ENCODE measurements around the gene SEC14L6. TPM values are rescaled to one million over a fixed set of nuclear protein-coding genes. Genes with fewer than 3 reads are reported as not detected.
"Not testable (repeated sequence)": the region's sequence is repeated elsewhere in the genome, so short reads cannot be mapped to it uniquely, and the experiment has no call there.

Gene SEC14L6
- total RNA-seq, 1 donor from 2014 or later: 0.16 TPM

DNA sequence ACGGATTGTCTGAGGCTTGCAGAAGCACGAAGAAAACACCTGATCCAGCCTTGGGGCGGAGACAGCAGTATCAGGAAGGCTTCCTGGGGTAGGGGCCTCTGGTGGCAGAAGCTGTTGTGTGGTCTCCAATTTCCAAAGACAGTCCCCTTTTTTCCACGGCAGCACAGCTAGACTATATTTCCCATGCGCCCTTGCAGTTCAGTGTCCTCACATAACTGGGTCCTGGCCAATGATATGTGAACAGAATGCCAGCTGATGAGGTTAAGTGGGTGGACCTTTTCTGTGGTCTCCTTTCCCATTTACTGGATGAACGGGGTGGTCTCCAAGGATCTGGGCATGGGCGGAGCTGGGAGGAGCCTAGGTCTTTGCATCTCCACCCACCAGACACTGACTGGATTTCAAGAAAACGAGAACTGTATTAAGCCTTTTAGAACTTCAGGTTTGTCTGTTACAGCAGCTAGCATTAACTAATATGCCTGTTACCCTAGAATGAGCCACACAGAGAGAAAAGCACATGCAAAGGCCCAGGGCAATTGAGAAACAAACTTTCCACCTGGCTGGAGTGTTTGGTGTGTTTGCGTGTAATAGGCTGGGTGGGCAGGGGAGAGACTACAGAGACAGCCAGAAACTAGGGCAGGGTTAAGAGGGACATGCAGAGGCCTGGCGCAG lies 21.7 kb upstream of the SEC14L6 start:
- Mint-ChIP-seq H3K36me3 (ENCODE audit: low read depth, unreplicated experiment) (peaks cover 2% of the 10 kb centered on the region), H3K27me3 (ENCODE audit: low read depth, unreplicated experiment) (peaks cover 36% of the 10 kb centered on the region), H3K27ac (ENCODE audit: unreplicated experiment) (no peak overlapping the region), H3K9me3 (ENCODE audit: unreplicated experiment) (no peaks in the 10 kb centered on the region), H3K4me3 (ENCODE audit: unreplicated experiment) (no peak overlapping the region), H3K4me1 (ENCODE audit: low read depth, unreplicated experiment) (peaks cover 2% of the 10 kb centered on the region)
- Histone ChIP-seq H3K4me2 (ENCODE audit: low read length) (no peak overlapping the region), H4K20me1 (ENCODE audit: insufficient read depth, low read length) (peaks cover 2% of the 10 kb centered on the region), H2AFZ (ENCODE audit: low read depth, low read length) (no peak overlapping the region), H3K27me3 (ENCODE audit: insufficient read depth, low read length) (peaks cover 11% of the 10 kb centered on the region), H3K4me1 (ENCODE audit: insufficient read depth, low read length) (no peaks in the 10 kb centered on the region), H3K27ac (ENCODE audit: low read depth, low read length) (no peak overlapping the region), H3K9ac (ENCODE audit: low read length) (no peak overlapping the region), H3K4me3 (ENCODE audit: insufficient read depth, low read depth, low read length) (no peak overlapping the region), H3K36me3 (ENCODE audit: insufficient read depth, low read length) (no peaks in the 10 kb centered on the region), H3K9me3 (ENCODE audit: insufficient read depth, low read depth, low read length) (no peaks in the 10 kb centered on the region), H3K79me2 (ENCODE audit: insufficient read depth, low read length) (no peaks in the 10 kb centered on the region)
- DNase-seq (ENCODE audit: low read depth) (no peak), FAIRE-seq (no peak)
- TF ChIP-seq, protein P1, sequence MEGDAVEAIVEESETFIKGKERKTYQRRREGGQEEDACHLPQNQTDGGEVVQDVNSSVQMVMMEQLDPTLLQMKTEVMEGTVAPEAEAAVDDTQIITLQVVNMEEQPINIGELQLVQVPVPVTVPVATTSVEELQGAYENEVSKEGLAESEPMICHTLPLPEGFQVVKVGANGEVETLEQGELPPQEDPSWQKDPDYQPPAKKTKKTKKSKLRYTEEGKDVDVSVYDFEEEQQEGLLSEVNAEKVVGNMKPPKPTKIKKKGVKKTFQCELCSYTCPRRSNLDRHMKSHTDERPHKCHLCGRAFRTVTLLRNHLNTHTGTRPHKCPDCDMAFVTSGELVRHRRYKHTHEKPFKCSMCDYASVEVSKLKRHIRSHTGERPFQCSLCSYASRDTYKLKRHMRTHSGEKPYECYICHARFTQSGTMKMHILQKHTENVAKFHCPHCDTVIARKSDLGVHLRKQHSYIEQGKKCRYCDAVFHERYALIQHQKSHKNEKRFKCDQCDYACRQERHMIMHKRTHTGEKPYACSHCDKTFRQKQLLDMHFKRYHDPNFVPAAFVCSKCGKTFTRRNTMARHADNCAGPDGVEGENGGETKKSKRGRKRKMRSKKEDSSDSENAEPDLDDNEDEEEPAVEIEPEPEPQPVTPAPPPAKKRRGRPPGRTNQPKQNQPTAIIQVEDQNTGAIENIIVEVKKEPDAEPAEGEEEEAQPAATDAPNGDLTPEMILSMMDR (IDR thresholded peaks at IDR 0.05; ENCODE audit: insufficient read depth, low read depth, low read length): no peak
- no peak for TF ChIP-seq EZH2 (IDR thresholded peaks at IDR 0.05; ENCODE audit: insufficient read depth, low read length)

DNA sequence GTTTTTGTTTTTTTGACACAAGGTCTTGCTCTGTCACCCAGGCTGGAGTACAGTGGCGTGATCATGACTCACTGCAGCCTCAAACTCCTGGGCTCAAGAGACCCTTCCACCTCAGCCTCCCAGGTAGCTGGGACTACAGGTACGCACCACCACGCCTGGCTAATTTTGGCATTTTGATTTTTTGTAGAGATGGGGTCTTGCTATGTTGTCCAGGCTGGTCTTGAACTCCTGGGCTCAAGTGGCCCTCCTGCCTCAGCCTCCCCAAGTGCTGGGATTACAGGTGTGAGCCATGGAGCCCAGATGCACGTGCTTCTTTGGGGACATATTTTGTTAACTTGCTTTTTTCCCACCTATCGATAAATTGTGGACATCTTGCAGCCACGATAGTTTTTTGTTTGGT lies 20.7 kb upstream of the SEC14L6 start:
- Mint-ChIP-seq H3K27me3 (ENCODE audit: low read depth, unreplicated experiment) (peaks cover 36% of the 10 kb centered on the region), H3K4me3 (ENCODE audit: unreplicated experiment) (peak overlapping the region; percentile 54)
- H3K27ac ChIP-seq (ENCODE audit: low read depth, low read length); H4K20me1 ChIP-seq (ENCODE audit: insufficient read depth, low read length); H3K9me3 Mint-ChIP-seq (ENCODE audit: unreplicated experiment); H3K36me3 Mint-ChIP-seq (ENCODE audit: low read depth, unreplicated experiment); H3K9ac ChIP-seq (ENCODE audit: low read length); H3K27ac Mint-ChIP-seq (ENCODE audit: unreplicated experiment); H3K4me1 Mint-ChIP-seq (ENCODE audit: low read depth, unreplicated experiment); H3K4me3 ChIP-seq (ENCODE audit: insufficient read depth, low read depth, low read length); H3K79me2 ChIP-seq (ENCODE audit: insufficient read depth, low read length); H3K4me2 ChIP-seq (ENCODE audit: low read length); H2AFZ ChIP-seq (ENCODE audit: low read depth, low read length); H3K4me1 ChIP-seq (ENCODE audit: insufficient read depth, low read length); H3K36me3 ChIP-seq (ENCODE audit: insufficient read depth, low read length); H3K9me3 ChIP-seq (ENCODE audit: insufficient read depth, low read depth, low read length); DNase-seq (ENCODE audit: low read depth); FAIRE-seq: not testable (repeated sequence)
- H3K27me3 ChIP-seq (ENCODE audit: insufficient read depth, low read length): peaks cover 11% of the 10 kb centered on the region

DNA sequence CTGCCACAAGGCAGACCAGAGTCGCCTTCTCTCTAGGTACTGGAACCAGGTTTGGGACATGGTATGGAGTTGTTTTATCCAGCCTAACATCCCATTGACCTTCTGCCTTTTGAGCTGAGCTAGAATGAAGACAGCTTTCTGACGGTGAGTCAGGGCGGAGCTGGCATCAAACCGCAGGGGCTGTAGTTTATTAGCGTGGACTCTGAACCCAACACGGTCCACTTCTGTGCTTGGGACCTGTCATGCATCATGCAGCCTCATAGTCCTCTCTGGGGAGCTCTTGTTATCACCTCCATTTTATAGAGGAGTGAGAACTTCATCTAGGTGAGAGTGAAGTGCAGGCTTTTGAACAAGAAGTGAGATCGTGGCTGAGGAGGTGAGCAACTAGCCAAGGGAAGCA lies 19.6 kb upstream of the SEC14L6 start:
- H3K27me3 Mint-ChIP-seq (ENCODE audit: low read depth, unreplicated experiment): peaks cover 36% of the 10 kb centered on the region
- Histone ChIP-seq H3K27ac (ENCODE audit: low read depth, low read length) (no peak overlapping the region), H3K79me2 (ENCODE audit: insufficient read depth, low read length) (no peaks in the 10 kb centered on the region), H4K20me1 (ENCODE audit: insufficient read depth, low read length) (no peaks in the 10 kb centered on the region), H3K4me3 (ENCODE audit: insufficient read depth, low read depth, low read length) (no peak overlapping the region), H3K36me3 (ENCODE audit: insufficient read depth, low read length) (no peaks in the 10 kb centered on the region), H3K4me1 (ENCODE audit: insufficient read depth, low read length) (peaks cover 6% of the 10 kb centered on the region), H3K4me2 (ENCODE audit: low read length) (no peak overlapping the region), H3K27me3 (ENCODE audit: insufficient read depth, low read length) (peaks cover 11% of the 10 kb centered on the region), H3K9me3 (ENCODE audit: insufficient read depth, low read depth, low read length) (no peaks in the 10 kb centered on the region), H2AFZ (ENCODE audit: low read depth, low read length) (no peak overlapping the region), H3K9ac (ENCODE audit: low read length) (no peak overlapping the region)
- peaks cover 2% of the 10 kb centered on the region for H3K36me3 Mint-ChIP-seq (ENCODE audit: low read depth, unreplicated experiment)
- DNase-seq (ENCODE audit: low read depth): no peak
- H3K4me1 Mint-ChIP-seq (ENCODE audit: low read depth, unreplicated experiment): no peaks in the 10 kb centered on the region
- no peak overlapping the region for H3K4me3 Mint-ChIP-seq (ENCODE audit: unreplicated experiment)
- H3K9me3 Mint-ChIP-seq (ENCODE audit: unreplicated experiment): no peaks in the 10 kb centered on the region
- no peak for FAIRE-seq
- H3K27ac Mint-ChIP-seq (ENCODE audit: unreplicated experiment): no peak overlapping the region
- TF ChIP-seq, protein P1 (IDR thresholded peaks at IDR 0.05; ENCODE audit: insufficient read depth, low read depth, low read length): no peak
- TF ChIP-seq EZH2 (IDR thresholded peaks at IDR 0.05; ENCODE audit: insufficient read depth, low read length): no peak
